ENCODE measurements around the gene SYT12.

SYT12 gene

DNA sequence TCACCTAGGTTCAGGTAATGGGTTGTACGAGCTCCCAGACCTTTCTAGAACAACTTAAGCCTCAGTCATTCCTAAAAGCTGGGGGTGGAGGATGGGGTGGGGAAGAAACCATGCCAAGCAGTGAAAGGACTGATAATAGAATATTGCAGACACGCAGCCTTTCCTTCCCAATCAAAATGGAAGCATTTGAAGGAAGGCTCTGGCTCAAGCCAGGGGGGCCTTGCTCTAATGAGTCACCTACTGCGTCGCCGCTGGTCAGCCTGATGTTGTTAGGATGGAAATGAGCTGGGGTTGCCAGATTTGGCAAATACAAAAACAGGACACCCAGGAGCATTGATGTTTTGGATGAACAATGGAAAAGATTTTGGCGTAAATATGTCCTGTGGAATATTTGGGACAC is 6.2 kb downstream of the SYT12 start:
- Histone ChIP-seq H3K9me3 (ENCODE audit: control insufficient read depth, insufficient read depth, low read length) (no peaks in the 10 kb centered on the region), H3K9me2 (replicated peaks; ENCODE audit: control insufficient read depth, low read length) (no peaks in the 10 kb centered on the region), H3K4me1 (ENCODE audit: control insufficient read depth, low read length) (peaks cover 71% of the 10 kb centered on the region), H3K27ac (ENCODE audit: low read depth, low read length) (no peak overlapping the region), H3K4me2 (ENCODE audit: low read length) (peak overlapping the region; percentile 87; the same call in 1 of the 2 replicates), H3K36me3 (ENCODE audit: control insufficient read depth, low read length) (no peaks in the 10 kb centered on the region), H4K20me1 (ENCODE audit: control insufficient read depth, insufficient read depth, low read depth, low read length) (peaks cover 4% of the 10 kb centered on the region; the same call in 1 of the 2 replicates), H3F3A (ENCODE audit: control insufficient read depth, insufficient read depth) (no peaks in the 10 kb centered on the region), H3K27me3 (ENCODE audit: control insufficient read depth, low read length) (peaks cover 74% of the 10 kb centered on the region), H3K4me3 (ENCODE audit: low read length) (no peak overlapping the region), H3K79me2 (ENCODE audit: control insufficient read depth, low read length) (no peaks in the 10 kb centered on the region)
- TF ChIP-seq EZH2phosphoT487 (IDR thresholded peaks at IDR 0.05; ENCODE audit: borderline replicate concordance, low read length) = no peak
- TF ChIP-seq, protein P1, sequence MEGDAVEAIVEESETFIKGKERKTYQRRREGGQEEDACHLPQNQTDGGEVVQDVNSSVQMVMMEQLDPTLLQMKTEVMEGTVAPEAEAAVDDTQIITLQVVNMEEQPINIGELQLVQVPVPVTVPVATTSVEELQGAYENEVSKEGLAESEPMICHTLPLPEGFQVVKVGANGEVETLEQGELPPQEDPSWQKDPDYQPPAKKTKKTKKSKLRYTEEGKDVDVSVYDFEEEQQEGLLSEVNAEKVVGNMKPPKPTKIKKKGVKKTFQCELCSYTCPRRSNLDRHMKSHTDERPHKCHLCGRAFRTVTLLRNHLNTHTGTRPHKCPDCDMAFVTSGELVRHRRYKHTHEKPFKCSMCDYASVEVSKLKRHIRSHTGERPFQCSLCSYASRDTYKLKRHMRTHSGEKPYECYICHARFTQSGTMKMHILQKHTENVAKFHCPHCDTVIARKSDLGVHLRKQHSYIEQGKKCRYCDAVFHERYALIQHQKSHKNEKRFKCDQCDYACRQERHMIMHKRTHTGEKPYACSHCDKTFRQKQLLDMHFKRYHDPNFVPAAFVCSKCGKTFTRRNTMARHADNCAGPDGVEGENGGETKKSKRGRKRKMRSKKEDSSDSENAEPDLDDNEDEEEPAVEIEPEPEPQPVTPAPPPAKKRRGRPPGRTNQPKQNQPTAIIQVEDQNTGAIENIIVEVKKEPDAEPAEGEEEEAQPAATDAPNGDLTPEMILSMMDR (IDR thresholded peaks at IDR 0.05; ENCODE audit: low read depth, low read length, poor library complexity, severe bottlenecking) = no peak

DNA sequence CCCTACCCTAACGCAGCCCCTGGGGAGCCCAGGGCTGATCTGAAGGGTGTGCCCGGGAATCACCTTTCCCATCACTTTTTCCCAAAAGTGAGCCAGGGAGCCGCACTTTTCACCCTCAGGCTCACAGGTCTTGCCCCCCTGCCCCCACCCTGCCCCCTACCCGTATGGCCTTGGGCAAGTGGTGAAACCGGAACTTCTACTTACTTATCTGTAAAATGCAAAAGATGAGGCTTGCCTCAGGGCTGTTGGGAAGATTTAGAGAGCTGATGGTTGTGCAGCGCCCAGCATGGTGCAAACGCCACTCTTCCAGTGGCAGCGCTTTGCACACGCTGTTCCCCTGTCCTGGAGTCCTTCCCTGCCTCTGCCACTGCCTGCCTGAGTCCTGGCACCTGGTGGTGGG is 8.0 kb downstream of the SYT12 start:
- Histone ChIP-seq H3K9me3 (ENCODE audit: control insufficient read depth, insufficient read depth, low read length) (no peaks in the 10 kb centered on the region), H3K9me2 (replicated peaks; ENCODE audit: control insufficient read depth, low read length) (no peaks in the 10 kb centered on the region), H3K4me1 (ENCODE audit: control insufficient read depth, low read length) (peaks cover 57% of the 10 kb centered on the region), H3K27ac (ENCODE audit: low read depth, low read length) (no peak overlapping the region), H4K20me1 (ENCODE audit: control insufficient read depth, insufficient read depth, low read depth, low read length) (peaks cover 4% of the 10 kb centered on the region; the same call in 1 of the 2 replicates), H3K36me3 (ENCODE audit: control insufficient read depth, low read length) (no peaks in the 10 kb centered on the region), H3K4me3 (ENCODE audit: low read length) (peak overlapping the region; percentile 36), H3K4me2 (ENCODE audit: low read length) (peak overlapping the region; percentile 63), H3F3A (ENCODE audit: control insufficient read depth, insufficient read depth) (no peaks in the 10 kb centered on the region), H3K27me3 (ENCODE audit: control insufficient read depth, low read length) (peaks cover 64% of the 10 kb centered on the region), H3K79me2 (ENCODE audit: control insufficient read depth, low read length) (no peaks in the 10 kb centered on the region)
- TF ChIP-seq, protein P1 (IDR thresholded peaks at IDR 0.05; ENCODE audit: low read depth, low read length, poor library complexity, severe bottlenecking) = no peak
- no peak for TF ChIP-seq EZH2phosphoT487 (IDR thresholded peaks at IDR 0.05; ENCODE audit: borderline replicate concordance, low read length)

- H3K27ac ChIP-seq (ENCODE audit: low read depth, low read length) = no peak overlapping the region
- H3K4me2 ChIP-seq (ENCODE audit: low read length) = peak overlapping the region; percentile 63
- H3K27me3 ChIP-seq (ENCODE audit: control insufficient read depth, low read length) = peaks cover 62% of the 10 kb centered on the region
- no peaks in the 10 kb centered on the region for H3K79me2 ChIP-seq (ENCODE audit: control insufficient read depth, low read length)
- peaks cover 4% of the 10 kb centered on the region; the same call in 1 of the 2 replicates for H4K20me1 ChIP-seq (ENCODE audit: control insufficient read depth, insufficient read depth, low read depth, low read length)
- TF ChIP-seq, protein P1 (IDR thresholded peaks at IDR 0.05; ENCODE audit: low read depth, low read length, poor library complexity, severe bottlenecking) = no peak
- TF ChIP-seq EZH2phosphoT487 (IDR thresholded peaks at IDR 0.05; ENCODE audit: borderline replicate concordance, low read length) = no peak
- H3K36me3 ChIP-seq (ENCODE audit: control insufficient read depth, low read length) = no peaks in the 10 kb centered on the region
- H3K4me3 ChIP-seq (ENCODE audit: low read length) = no peak overlapping the region
- H3K9me3 ChIP-seq (ENCODE audit: control insufficient read depth, insufficient read depth, low read length) = no peaks in the 10 kb centered on the region
- peaks cover 53% of the 10 kb centered on the region for H3K4me1 ChIP-seq (ENCODE audit: control insufficient read depth, low read length)
- no peaks in the 10 kb centered on the region for H3K9me2 ChIP-seq (replicated peaks; ENCODE audit: control insufficient read depth, low read length)
- no peaks in the 10 kb centered on the region for H3F3A ChIP-seq (ENCODE audit: control insufficient read depth, insufficient read depth)
These were observed 9.0 kb downstream of the SYT12 start for GRCh38 chr11:67031791-67032561.
